VCaP (cell line): Measurements from ENCODE around the gene AKR1D1.

Experiments used
- H3K27ac ChIP-seq: fragments of 450-650 bp; 2 replicates; pipeline ENCODE4 v1.5.1; 2017
- CTCF ChIP-seq: fragments of 450-650 bp; conservative IDR thresholded peaks from 2 replicates; pipeline ENCODE4 v1.5.1; 2017; ENCODE audit warnings: mild to moderate bottlenecking, moderate library complexity

The AKR1D1 gene

GRCh38 chr7:138099813-138100212 is 23.6 kb downstream of the AKR1D1 start:
- no peak for TF ChIP-seq CTCF
- no peak overlapping the region for H3K27ac ChIP-seq

GRCh38 chr7:138105221-138105620 is 29.0 kb downstream of the AKR1D1 start:
- no peak for TF ChIP-seq CTCF
- H3K27ac ChIP-seq: no peak overlapping the region

GRCh38 chr7:138115047-138115446 is 38.8 kb downstream of the AKR1D1 start:
- no peak for TF ChIP-seq CTCF
- no peak overlapping the region for H3K27ac ChIP-seq

- no peak for TF ChIP-seq CTCF
Observed at GRCh38 chr7:138116141-138116540, 39.9 kb downstream of the AKR1D1 start.

GRCh38 chr7:138116892-138117291 is 40.6 kb downstream of the AKR1D1 start:
- no peak for TF ChIP-seq CTCF
- no peak overlapping the region for H3K27ac ChIP-seq

More at GRCh38 chr7:138116141-138116540, 39.9 kb downstream of the AKR1D1 start:
- no peak overlapping the region for H3K27ac ChIP-seq

- no peak for TF ChIP-seq CTCF
- H3K27ac ChIP-seq: no peak overlapping the region
Observed at GRCh38 chr7:138120140-138120827, 44.0 kb downstream of the AKR1D1 start.

GRCh38 chr7:138122162-138122561 is 45.9 kb downstream of the AKR1D1 start:
- no peak overlapping the region for H3K27ac ChIP-seq
- no peak for TF ChIP-seq CTCF
